Esophagus squamous epithelium (tissue), 4 donors: ENCODE measurements around the gene SUSD6.

Experiments used
- POLR2A ChIP-seq, 4 donors: fragments of 450-650 bp; IDR thresholded peaks; one replicate each; pipeline ENCODE4 v1.6.1; 2017; ENCODE audit warnings: antibody characterized with exemption in 4 of 4, mild to moderate bottlenecking in 4 of 4, moderate library complexity in 3 of 4
- TF ChIP-seq, protein P1 (sequence below), 6 experiments: fragments of 450-650 bp in 4 of 6; fragments of 200-600 bp in 2 of 6; sonication (generic) in 2 of 6; IDR thresholded peaks; one replicate each; pipeline ENCODE4 v1.5.1; 2016 to 2019; ENCODE audit warnings: antibody characterized with exemption in 6 of 6, mild to moderate bottlenecking in 4 of 6, moderate library complexity in 4 of 6

- TF ChIP-seq, protein P1, sequence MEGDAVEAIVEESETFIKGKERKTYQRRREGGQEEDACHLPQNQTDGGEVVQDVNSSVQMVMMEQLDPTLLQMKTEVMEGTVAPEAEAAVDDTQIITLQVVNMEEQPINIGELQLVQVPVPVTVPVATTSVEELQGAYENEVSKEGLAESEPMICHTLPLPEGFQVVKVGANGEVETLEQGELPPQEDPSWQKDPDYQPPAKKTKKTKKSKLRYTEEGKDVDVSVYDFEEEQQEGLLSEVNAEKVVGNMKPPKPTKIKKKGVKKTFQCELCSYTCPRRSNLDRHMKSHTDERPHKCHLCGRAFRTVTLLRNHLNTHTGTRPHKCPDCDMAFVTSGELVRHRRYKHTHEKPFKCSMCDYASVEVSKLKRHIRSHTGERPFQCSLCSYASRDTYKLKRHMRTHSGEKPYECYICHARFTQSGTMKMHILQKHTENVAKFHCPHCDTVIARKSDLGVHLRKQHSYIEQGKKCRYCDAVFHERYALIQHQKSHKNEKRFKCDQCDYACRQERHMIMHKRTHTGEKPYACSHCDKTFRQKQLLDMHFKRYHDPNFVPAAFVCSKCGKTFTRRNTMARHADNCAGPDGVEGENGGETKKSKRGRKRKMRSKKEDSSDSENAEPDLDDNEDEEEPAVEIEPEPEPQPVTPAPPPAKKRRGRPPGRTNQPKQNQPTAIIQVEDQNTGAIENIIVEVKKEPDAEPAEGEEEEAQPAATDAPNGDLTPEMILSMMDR (IDR thresholded peaks at IDR 0.05): no peak
- TF ChIP-seq POLR2A (IDR thresholded peaks at IDR 0.05): no peak
Observed at GRCh38 chr14:69662636-69663299, 51.4 kb downstream of the SUSD6 start.
